ENCODE data around the gene MYL6B.

DNA sequence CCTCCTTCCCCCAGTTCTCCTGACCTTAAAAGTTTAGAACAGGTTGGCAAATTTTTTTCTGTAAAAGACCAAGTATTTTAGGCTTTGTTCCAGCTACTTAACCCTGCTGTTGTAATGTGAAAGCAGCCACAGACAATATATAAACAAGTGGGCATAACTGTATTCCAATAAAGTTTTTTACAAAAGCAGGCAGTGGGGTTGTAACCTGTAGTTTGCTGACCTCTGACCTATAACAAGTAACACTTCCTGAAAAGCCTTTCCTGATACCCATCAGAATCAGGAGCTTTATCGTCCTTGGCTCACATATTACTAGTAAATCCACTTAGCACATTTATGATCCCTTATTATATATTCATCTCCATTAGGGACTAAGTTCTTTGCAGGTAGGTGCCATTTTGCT lies 50.0 kb downstream of the MYL6B start:
- TF ChIP-seq CTCF (IDR thresholded peaks at IDR 0.05) (no peak), POLR2AphosphoS5 (IDR thresholded peaks at IDR 0.05) (no peak), POLR2A (IDR thresholded peaks at IDR 0.05) (no peak)

All from breast epithelium (tissue), 3 donors.